Right cardiac atrium (tissue), 5 donors: ENCODE results near the gene ORAI3. TPM values are rescaled to one million over a fixed set of nuclear protein-coding genes. Genes with fewer than 3 reads are reported as not detected.

ENCODE experiments used
- ATAC-seq, 2 donors: fragments of 200-7000 bp; cut with Tn5 transposase; one replicate each; pipeline versions ENCODE4 v1.8.0 to v1.9.1; 2020; ENCODE audit warnings: moderate library complexity in 2 of 2, mild to moderate bottlenecking in 1 of 2
- DNase-seq, 3 donors: peaks; one replicate each; pipeline ENCODE4 v3.0.0-alpha.2; 2020
- H3K27ac ChIP-seq: one replicate; pipeline ENCODE4 v1.5.1; 2013; ENCODE audit warnings: mild to moderate bottlenecking, low read length, control low read depth, moderate library complexity
- H3K27me3 ChIP-seq: one replicate; pipeline ENCODE4 v1.6.1; 2013; ENCODE audit not compliant: control insufficient read depth, insufficient read depth
- H3K4me1 ChIP-seq: one replicate; pipeline ENCODE4 v1.6.1; 2013; ENCODE audit warnings: low read length; ENCODE audit not compliant: control insufficient read depth, insufficient read depth
- H3K4me3 ChIP-seq: one replicate; pipeline ENCODE4 v1.5.1; 2013; ENCODE audit warnings: low read length, control low read depth
- H3K9me3 ChIP-seq: one replicate; pipeline ENCODE4 v1.6.1; 2013; ENCODE audit warnings: low read length; ENCODE audit not compliant: control insufficient read depth
- WGBS: extraction: QIAGEN DNeasy Blood & Tissue Kit; methylation state at CpG from one replicate; pipeline ENCODE4 v1.1.7; 2013; 5-methylcytosine and 5-hydroxymethylcytosine counted together
- intact Hi-C, 4 donors: fragments of 100-400 bp; cut with DNase I; formaldehyde crosslinking; loops; one replicate each; pipeline versions ENCODE4 v1.11.0 to v1.14.0; 2022 to 2023
- polyA plus RNA-seq: library from polyadenylated mRNA; stranded (reverse); fragments of 200-250 nt; gene quantifications from one replicate; pipeline ENCODE4 v1.2.3, GENCODE V29; 2013
- total RNA-seq, 4 donors: library from RNA; stranded (reverse); fragmentation: NEBNext Ultra II Directional; extraction: Animal tissue kit (Norgen Biotek cat#: 25700); gene quantifications; one replicate each; pipeline ENCODE4 v1.2.1, GENCODE V29; 2021
- donor health status: healthy with polysubstance abuse.
- donor health status: DM: no; HTN: yes; CAD: no.
- donor health status: DM: no; HTN: no; CAD: no.
- donor health status: DM: no; HTN: yes; CAD: no; lungs with severe emphysema.
- donor health status: DM: yes; HTN: yes; CAD: no.

ORAI3 gene
- total and polyA plus RNA-seq, 5 donors: 11.8 to 15.5 (median 13.6) TPM

DNA sequence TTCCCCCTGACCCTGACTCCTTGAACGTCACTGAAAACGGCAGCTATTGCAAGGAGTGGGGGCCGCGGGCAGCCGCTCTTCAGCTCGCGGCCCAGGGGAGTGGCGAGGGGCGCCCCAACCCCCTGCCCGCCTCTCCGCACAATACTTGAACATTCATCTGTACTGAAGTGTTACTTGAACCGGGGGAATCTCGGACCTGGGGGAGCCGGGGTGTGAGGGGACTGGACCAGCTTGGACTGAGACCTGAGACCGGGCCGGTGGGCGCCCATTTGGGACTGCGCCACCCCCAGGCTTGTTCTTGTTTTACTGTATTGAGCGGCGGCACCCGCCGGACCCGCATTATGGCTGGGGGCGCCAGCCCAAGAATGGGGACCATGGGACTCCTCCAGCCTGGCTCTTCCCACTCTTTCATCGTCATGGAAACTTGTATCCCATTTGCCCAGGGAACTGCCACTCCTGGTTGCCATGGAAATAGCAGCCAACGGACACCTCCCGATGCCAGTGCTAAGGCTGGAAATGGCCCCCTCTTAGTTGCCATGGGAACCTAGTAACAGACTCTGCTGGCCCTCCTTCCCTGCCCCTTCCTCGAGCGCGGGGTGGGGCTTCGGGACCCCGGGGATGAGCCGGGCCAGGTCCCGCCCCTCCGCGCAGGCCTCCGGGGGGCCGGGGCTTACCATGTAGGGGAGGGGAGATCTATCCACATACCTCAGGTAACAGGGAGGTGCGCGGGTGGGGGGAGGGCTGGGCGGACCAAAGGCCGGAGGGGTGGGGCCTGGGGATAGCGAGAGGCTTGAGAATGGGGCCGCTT, 805 bp upstream of the ORAI3 start:
- 21% methylated on average over 44 of the region's 44 CpGs for WGBS
- peak overlapping the region; percentile 54 for H3K27ac ChIP-seq
- peak; percentile 71 to 76 for ATAC-seq
- no peaks in the 10 kb centered on the region for H3K9me3 ChIP-seq
- intact Hi-C loops: no loop called here
- DNase-seq: peak; percentile 90 to 94 (median 94)
- peak overlapping the region; percentile 93 for H3K4me3 ChIP-seq
- H3K27me3 ChIP-seq: no peaks in the 10 kb centered on the region
- peaks cover 5% of the 10 kb centered on the region for H3K4me1 ChIP-seq

GRCh38 chr16:30949650-30950515, 1.0 kb downstream of the ORAI3 start:
- DNase-seq (peak; percentile 92 to 94 (median 93)), ATAC-seq (peak; percentile 61 to 68)
- H3K27me3 ChIP-seq: no peaks in the 10 kb centered on the region
- intact Hi-C loops: no loop called here
- no peaks in the 10 kb centered on the region for H3K9me3 ChIP-seq
- H3K4me3 ChIP-seq: peak overlapping the region; percentile 93
- peak overlapping the region; percentile 82 for H3K27ac ChIP-seq
- WGBS: 5% methylated on average over 21 of the region's 21 CpGs
- H3K4me1 ChIP-seq: peaks cover 5% of the 10 kb centered on the region

DNA sequence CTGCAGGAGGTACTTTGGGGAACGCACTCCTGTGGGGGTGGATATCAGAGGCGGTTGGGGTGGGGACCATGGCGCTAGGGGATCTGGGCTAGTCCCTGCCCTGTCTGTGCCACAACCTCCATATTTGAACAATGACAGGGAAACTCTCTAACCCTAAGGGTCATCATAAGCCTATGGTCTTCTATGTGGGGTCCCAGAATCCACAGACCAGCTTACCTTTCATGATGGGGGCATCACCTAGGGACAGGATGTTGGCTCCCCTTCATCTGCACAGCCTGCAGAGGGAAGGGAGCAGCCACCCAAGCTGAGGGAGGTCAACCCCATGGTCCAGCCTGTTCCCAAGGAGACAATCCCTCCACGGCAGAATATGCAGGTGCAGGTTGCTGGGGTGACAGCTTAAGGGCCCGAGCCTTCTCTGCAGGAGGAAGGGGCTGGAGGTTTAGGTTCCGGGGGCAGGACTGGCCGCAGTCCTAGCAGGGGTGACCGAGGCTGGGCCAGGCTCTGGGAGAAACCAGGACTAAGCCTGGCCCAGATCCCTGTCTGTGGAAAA, 1.7 kb downstream of the ORAI3 start:
- intact Hi-C loops: no loop called here
- DNase-seq: no peak
- peaks cover 5% of the 10 kb centered on the region for H3K4me1 ChIP-seq
- 73% methylated on average over 8 of the region's 8 CpGs for WGBS
- H3K27me3 ChIP-seq: no peaks in the 10 kb centered on the region
- peak overlapping the region; percentile 38 for H3K27ac ChIP-seq
- H3K4me3 ChIP-seq: no peak overlapping the region
- ATAC-seq: no peak
- no peaks in the 10 kb centered on the region for H3K9me3 ChIP-seq

DNA sequence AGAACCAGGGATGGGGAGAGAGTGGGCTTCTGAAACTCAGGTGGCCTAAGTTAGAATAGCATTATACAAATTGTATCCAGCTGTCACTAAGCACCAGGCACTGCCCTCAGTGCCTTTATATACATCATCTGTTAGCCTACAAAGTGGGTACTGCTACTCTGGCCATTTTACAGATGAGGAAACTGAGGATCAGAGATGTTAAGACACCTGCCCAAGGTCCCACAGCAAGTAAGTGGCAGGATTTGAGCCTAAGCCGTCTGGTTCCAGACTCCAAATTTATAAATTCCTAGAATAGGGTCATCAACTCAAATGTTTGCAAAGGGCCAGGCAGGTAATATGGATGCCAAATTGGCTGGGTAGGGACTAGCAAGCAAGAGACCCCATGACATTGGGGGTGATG, 2.3 kb downstream of the ORAI3 start:
- Histone ChIP-seq H3K27ac (no peak overlapping the region), H3K4me1 (peaks cover 5% of the 10 kb centered on the region), H3K27me3 (no peaks in the 10 kb centered on the region), H3K4me3 (no peak overlapping the region), H3K9me3 (no peaks in the 10 kb centered on the region)
- DNase-seq (no peak), ATAC-seq (no peak)
- intact Hi-C loops: no loop called here
- WGBS: 54% methylated on average over 1 of the region's 1 CpG

DNA sequence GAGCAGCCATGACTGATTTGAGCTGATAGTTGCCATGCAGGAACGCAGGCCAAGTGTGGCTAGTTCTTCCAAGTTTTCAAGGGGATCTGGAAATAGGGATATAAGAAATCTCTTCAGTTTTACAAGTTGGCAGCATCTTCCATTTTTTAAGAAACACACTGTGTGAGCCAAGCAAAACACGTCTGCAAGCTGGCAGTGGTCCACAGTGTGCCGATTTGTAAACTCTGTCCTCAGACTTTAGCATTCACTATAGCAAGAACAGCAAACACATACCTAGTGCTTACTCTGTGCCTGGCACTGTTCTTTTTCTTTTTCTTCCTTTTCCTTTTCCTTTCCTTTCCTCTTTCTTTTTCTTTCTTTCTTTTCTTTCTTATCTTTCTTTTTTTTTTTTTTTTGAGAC, 2.9 kb downstream of the ORAI3 start:
- WGBS: 17% methylated on average over 3 of the region's 3 CpGs
- intact Hi-C loops: no loop called here
- Histone ChIP-seq H3K4me3 (no peak overlapping the region), H3K27ac (no peak overlapping the region), H3K4me1 (peaks cover 5% of the 10 kb centered on the region), H3K9me3 (no peaks in the 10 kb centered on the region), H3K27me3 (no peaks in the 10 kb centered on the region)
- DNase-seq (peak; percentile 85 to 94 (median 89)), ATAC-seq (no peak)

DNA sequence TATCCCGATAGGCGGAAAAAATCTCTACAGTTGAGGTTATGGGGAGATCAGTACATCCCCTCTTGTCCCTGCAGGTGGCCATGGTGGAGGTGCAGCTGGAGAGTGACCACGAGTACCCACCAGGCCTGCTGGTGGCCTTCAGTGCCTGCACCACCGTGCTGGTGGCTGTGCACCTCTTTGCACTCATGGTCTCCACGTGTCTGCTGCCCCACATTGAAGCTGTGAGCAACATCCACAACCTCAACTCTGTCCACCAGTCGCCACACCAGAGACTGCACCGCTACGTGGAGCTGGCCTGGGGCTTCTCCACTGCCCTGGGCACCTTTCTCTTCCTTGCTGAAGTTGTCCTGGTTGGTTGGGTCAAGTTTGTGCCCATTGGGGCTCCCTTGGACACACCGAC, 4.2 kb downstream of the ORAI3 start:
- Histone ChIP-seq H3K4me1 (peaks cover 5% of the 10 kb centered on the region), H3K27me3 (no peaks in the 10 kb centered on the region), H3K27ac (no peak overlapping the region), H3K9me3 (no peaks in the 10 kb centered on the region), H3K4me3 (no peak overlapping the region)
- WGBS: 83% methylated on average over 9 of the region's 9 CpGs
- no peak for ATAC-seq
- intact Hi-C loops: no loop called here
- no peak for DNase-seq

GRCh38 chr16:30953511-30954124, 4.8 kb downstream of the ORAI3 start:
- no peak overlapping the region for H3K4me3 ChIP-seq
- ATAC-seq (no peak), DNase-seq (peak; percentile 73 to 86 (median 81))
- no peak overlapping the region for H3K27ac ChIP-seq
- WGBS: 37% methylated on average over 15 of the region's 15 CpGs
- H3K9me3 ChIP-seq: no peaks in the 10 kb centered on the region
- intact Hi-C loops: no loop called here
- H3K27me3 ChIP-seq: no peaks in the 10 kb centered on the region
- H3K4me1 ChIP-seq: peaks cover 5% of the 10 kb centered on the region

GRCh38 chr16:30954993-30955392, 6.1 kb downstream of the ORAI3 start:
- 83% methylated on average over 8 of the region's 8 CpGs for WGBS
- H3K4me1 ChIP-seq: peaks cover 5% of the 10 kb centered on the region
- ATAC-seq (no peak), DNase-seq (no peak)
- H3K4me3 ChIP-seq: no peak overlapping the region
- no peaks in the 10 kb centered on the region for H3K27me3 ChIP-seq
- no peaks in the 10 kb centered on the region for H3K9me3 ChIP-seq
- intact Hi-C loops: no loop called here
- no peak overlapping the region for H3K27ac ChIP-seq

DNA sequence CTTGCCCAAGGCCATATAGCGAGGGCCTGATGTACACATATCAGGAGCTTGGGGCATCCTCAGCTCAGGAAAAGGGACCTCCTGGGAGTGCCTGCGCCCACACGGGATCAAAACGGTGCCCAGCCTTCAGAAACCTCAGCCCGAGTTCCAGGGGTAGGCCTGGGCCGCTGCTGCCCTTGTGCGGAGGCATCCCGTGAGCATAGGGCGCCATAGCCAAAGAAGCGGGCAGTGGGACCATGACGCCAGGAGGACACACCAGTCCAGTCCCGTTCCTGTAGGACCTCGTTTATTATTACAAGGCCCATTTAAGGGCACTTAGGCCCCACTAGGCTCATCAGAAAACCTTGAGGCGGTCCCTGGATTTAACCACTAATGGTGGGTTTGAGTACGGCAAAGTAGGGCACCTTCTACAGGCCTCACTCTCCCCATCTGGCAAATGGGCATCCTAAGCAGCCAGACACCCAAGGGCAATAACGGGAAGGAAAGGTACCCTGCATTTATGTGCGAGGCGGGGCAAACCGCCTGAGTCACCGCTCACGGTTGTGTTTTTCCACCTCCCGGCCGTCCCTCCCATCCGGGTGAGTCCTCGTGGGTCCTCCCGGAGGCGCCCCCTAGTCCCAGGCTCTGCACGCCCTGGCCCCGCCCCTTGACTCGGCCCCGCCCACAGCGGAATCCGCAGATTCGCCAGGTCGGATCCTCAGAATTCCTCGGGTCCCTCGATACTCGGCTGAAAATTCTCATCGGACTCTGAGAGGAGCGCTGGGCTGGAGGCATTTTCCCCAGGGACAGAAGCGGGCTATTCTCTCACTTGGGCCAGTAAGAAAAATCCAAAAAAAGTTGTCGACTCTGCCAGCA, 8.0 kb downstream of the ORAI3 start:
- Histone ChIP-seq H3K4me3 (peak overlapping the region; percentile 94), H3K9me3 (no peaks in the 10 kb centered on the region), H3K27ac (peak overlapping the region; percentile 97), H3K4me1 (no peaks in the 10 kb centered on the region), H3K27me3 (no peaks in the 10 kb centered on the region)
- DNase-seq (peak; percentile 91 to 95 (median 94)), ATAC-seq (peak; percentile 86)
- intact Hi-C loops: no loop called here
- WGBS: 28% methylated on average over 42 of the region's 42 CpGs
